GM19238 (cell line): ENCODE data around the gene HIPK2.

Source experiments
- DNase-seq: peaks from one replicate; pipeline ENCODE4 v3.0.0; 2011; ENCODE audit warnings: low spot score; ENCODE audit not compliant: insufficient read length

HIPK2 gene

GRCh38 chr7:139698278-139698677 lies 79.5 kb downstream of the HIPK2 start:
- no peak for DNase-seq

DNA sequence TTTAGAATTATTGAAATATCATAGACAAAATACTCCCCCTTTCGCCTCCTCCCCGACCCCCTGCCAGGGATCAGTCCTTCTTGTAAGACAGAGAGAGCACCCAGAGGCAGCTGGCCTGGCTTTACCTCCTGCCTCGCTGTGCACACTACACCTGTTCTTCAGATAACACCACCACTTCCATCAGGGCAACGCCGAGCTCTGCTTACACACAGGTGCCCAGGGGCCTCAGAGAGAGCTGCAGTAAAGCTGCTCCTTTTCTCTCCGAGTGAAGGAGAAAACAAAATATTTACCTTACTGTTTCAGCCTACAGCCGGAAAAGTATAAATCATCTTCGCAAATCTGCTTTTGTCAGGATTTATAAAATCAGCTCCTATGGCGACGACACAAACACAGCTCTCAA lies 80.7 kb downstream of the HIPK2 start:
- no peak for DNase-seq

GRCh38 chr7:139696552-139696951 lies 81.2 kb downstream of the HIPK2 start:
- DNase-seq, result no peak

DNA sequence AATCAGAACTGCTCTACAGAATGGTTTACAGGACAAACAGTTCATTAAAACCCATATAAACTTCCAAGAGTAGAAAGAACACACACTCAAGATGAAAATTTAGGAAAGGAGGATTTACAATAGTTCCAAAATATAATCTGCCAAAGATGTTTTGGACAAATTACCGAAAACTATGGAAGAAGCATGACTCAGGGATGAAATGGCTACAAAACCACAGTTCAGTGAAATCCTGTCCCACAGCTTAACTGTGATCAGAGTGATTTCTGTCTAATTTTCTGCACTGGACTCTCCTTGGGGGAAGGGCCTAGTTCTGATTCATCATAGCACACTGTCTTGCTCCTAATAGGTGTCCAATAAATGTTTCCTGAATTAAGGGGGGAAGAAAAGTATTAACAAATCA lies 82.2 kb downstream of the HIPK2 start:
- DNase-seq, result no peak

- DNase-seq, result no peak
Measured at GRCh38 chr7:139695051-139695450, 82.7 kb downstream of the HIPK2 start.

- no peak for DNase-seq
Measured at GRCh38 chr7:139694389-139694676, 83.5 kb downstream of the HIPK2 start.

DNA sequence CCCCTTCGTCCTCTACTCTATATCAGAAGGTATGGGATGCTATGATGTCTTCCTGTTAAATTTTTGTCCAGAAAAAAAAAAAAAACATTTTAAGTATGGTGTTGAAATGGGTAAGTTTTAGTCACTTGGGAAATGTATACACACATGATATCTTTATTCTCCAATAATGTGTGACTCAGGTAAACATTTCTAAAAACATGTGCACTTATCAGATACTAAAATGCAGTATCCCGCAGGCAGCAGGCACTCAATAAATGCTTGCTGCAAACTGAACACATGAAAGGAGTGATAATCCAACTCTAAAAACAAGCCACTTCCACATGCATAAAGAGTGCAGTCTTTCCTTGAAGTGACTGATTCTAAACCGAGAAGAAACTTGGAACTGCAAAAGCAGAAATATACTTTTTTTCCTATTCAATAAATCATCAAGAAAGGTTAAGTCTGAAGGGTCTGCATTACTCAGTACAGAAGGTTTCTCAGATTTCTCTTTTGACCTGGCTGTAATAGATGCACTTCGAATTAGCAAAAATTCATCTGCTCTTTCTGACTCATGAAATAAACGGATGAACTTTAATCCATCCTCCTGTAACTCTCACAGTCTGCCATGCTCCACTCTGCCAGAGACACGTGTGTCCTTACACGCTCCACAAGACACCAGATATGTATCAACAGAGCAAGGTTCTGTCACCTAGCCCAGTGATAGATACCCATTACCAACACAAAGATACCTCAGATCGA lies 84.0 kb downstream of the HIPK2 start:
- no peak for DNase-seq

DNA sequence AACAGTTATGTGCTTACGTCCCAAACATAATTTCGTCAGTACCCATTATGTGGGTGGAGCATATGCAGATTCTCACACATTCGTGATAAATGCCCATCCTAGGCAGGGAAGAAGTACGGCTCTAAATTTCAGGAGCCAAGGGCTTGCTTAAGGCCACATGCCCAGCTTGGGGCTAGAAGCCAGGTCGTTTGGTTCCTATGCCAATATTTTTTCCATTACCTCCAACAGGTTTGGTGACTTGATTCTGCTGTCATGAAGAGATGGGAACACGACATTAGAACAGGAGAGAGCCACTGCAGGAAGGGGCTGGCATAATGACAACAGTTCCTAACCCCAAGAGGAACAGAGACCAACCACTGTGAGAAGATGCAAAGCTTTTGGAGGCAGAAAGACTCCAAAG lies 85.1 kb downstream of the HIPK2 start:
- no peak for DNase-seq

GRCh38 chr7:139691253-139691781 lies 86.5 kb downstream of the HIPK2 start:
- no peak for DNase-seq

GRCh38 chr7:139687980-139688632 lies 89.7 kb downstream of the HIPK2 start:
- DNase-seq, result no peak

- no peak for DNase-seq
Measured at GRCh38 chr7:139687211-139687954, 90.4 kb downstream of the HIPK2 start.

GRCh38 chr7:139683137-139683921 lies 94.5 kb downstream of the HIPK2 start:
- DNase-seq, result no peak

DNA sequence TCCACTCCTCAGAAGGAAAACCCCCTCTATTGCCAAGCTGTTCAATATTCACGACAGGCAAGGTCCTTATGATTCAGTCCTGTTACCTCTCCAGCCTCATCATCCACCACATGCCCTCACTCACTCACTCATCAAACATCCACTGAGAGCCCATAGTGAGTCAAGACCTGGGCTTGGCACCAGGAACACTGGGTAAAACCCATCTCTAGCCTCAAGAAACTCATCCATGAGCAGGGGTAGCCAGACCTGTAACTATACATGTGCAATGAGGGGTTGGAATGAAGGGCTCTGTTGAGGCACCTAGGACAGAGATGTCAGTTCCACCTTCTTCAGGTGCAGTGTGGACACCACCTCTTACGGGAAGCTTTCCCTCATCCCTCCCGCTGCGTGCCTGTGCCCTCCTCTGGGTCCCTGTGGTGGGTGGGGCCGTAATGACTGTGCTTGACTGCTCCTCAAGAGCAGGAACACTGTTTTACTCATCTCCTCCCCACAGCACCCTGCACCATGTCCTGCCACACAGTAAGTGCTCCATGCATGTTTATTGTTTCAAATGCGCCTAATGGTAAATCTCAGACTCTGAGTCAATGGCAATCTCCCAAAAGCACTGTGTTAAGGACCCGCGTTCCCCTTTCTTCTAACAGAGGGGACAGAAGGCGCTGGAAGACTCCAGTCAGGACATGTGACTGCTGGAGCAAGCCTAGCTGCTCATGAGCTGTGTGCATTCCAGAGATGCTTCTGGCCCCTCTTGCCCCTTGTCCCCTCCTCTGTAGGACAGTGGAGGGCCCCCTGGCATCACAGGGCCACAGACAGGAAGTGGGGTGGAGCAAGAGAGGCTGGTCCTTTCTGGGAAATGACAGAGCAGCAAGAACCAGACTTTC lies 95.4 kb downstream of the HIPK2 start:
- no peak for DNase-seq

DNA sequence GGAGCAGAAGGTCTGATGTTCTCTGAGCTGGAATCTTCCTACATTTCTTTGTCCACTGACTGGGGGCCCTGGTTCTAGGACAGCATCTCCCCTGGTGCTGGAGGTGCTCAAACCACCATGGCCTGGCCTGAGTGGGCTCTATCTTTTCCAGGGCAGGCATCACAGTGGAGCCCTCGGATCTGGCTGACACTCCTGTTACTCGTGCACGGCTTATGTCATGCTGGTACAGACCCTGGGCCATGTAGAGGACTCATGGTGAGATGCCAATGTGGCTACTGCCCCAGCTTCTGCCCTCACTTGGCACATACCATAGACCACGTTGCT lies 96.0 kb downstream of the HIPK2 start:
- no peak for DNase-seq

DNA sequence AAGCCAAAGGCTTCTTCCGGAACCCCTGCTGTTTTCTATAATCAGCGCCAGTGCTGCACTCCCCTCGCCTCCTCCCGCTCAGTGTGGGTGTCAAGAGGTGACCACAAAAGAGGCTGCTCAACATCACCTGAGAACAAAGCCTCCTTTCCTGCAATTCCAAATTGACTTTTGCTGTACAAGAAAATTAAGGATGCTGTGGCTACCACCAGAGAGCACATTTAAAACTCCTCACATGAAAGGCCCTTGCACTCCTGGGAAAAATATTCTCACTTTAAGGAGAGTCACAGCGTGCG lies 96.4 kb downstream of the HIPK2 start:
- DNase-seq, result no peak

- DNase-seq, result no peak
Measured at GRCh38 chr7:139680676-139681462, 96.9 kb downstream of the HIPK2 start.

DNA sequence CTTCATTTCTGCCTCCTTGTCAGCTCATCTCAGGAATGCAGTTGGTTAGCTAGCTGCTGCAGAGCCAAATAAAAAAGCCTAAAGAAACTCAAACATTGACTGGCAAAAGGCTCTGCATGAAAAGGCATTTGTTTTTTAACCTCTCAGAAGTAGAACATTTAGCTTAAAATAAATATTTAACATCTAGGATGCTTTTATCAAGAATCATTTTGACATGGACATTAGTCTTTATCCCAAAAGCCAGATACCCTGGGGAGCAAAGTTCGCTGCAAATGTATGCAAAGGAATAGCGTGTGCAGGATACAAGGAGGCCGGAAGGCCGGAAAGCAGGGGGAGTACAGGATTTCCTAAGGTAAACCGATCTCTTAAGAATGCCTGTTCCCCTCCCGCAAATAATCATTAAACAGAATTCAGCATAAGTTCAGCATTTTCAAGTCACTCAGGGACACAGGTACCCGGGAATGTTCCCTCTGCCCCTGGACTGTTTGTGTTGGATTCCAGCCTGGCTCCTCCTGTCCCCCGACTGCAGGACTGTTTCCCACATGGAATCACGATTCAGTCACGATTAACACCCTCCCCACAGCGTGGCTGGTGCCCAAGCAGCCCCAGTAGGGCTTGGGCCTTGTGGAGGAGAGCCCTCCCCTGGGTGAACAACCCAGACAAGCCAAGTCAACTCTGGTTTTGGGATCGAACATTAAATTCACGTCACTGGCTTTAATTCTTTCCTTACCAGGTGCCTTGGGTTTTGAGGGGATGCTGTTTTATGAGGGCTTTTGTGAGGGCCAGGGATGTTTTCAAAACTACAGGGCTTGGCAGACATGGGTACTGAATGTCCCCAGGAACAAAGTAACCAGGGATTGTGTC lies 97.8 kb downstream of the HIPK2 start:
- DNase-seq, result no peak

DNA sequence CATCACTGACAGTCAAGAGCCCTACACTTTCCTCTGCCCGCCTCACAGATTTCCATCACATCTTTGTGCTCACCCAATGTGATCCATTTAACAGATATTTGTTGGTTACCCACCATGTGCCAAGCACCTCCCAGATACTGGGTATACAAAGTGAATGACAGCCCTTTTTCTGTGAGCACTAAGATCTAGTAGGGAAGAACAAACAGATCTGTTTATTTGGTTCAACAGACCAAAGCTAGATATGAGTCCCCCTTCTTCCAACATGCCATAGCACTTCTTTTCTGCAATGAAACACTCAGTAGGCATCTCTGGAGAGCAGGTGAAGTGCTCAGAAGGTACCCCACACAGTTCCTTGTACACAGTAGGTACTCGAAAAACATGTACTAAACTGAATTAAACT lies 101.4 kb downstream of the HIPK2 start:
- no peak for DNase-seq
